Panc1 (cell line): ENCODE results near the gene DHCR24. TPM values are rescaled to one million over a fixed set of nuclear protein-coding genes. Genes with fewer than 3 reads are reported as not detected.

Experiments
- ATAC-seq: fragments of 200-7000 bp; cut with Tn5 transposase; 2 replicates; pipeline ENCODE4 v1.9.1; 2020; ENCODE audit warnings: mild to moderate bottlenecking, moderate library complexity
- BruUV-seq: library from RNA; stranded (reverse); fragments of 400-500 nt; replicated peaks from 2 replicates; lab custom pipeline; 2021; lab: Mats Ljungman, UMichigan
- CTCF ChIA-PET: fragments of 300-600 bp; sonication (Branson Sonifier 250); formaldehyde crosslinking; loops from one replicate; lab custom pipeline; 2022; ENCODE audit warnings: antibody characterized with exemption; lab: Charles Lee
- POLR2A ChIA-PET: fragments of 300-600 bp; sonication (Branson Sonifier 250); formaldehyde crosslinking; loops from one replicate; lab custom pipeline; 2022; ENCODE audit warnings: antibody characterized with exemption; lab: Charles Lee
- DNase-seq: peaks from one replicate; pipeline ENCODE4 v3.0.0-alpha.2; 2010; ENCODE audit warnings: low read depth, low spot score
- H3K27ac ChIP-seq: 2 replicates; pipeline ENCODE4 v1.5.1; 2011; ENCODE audit warnings: mild to moderate bottlenecking, low read length, inconsistent platforms
- H3K27me3 ChIP-seq: fragments of 200-500 bp; sonication (Bioruptor generic); 2 replicates; pipeline ENCODE4 v1.6.0; 2014; ENCODE audit warnings: low read length, inconsistent platforms; ENCODE audit not compliant: control insufficient read depth, insufficient read depth
- H3K36me3 ChIP-seq: fragments of 200-500 bp; sonication (Bioruptor generic); 2 replicates; pipeline ENCODE4 v1.5.1; 2014; ENCODE audit warnings: inconsistent platforms, mild to moderate bottlenecking, low read length, moderate library complexity; ENCODE audit not compliant: control insufficient read depth, insufficient read depth
- H3K4me1 ChIP-seq: 2 replicates; pipeline ENCODE4 v1.5.1; 2011; ENCODE audit warnings: inconsistent platforms, mild to moderate bottlenecking, low read length, moderate library complexity; ENCODE audit not compliant: control insufficient read depth, insufficient read depth
- H3K4me3 ChIP-seq, 2 experiments: 2 replicates each; pipeline ENCODE4 v1.5.1; 2011 to 2012; ENCODE audit warnings: low read depth in 2 of 2, low read length in 2 of 2, mild to moderate bottlenecking in 2 of 2, inconsistent platforms in 1 of 2, moderate library complexity in 1 of 2
- H3K9me3 ChIP-seq: fragments of 200-500 bp; sonication (Bioruptor generic); 2 replicates; pipeline ENCODE4 v1.5.1; 2014; ENCODE audit warnings: low read depth, mild to moderate bottlenecking, inconsistent platforms, low read length, moderate library complexity; ENCODE audit not compliant: control insufficient read depth, insufficient read depth
- CTCF ChIP-seq: fragments of 450-650 bp; IDR thresholded peaks from 2 replicates; pipeline ENCODE4 v1.5.1; 2017; ENCODE audit warnings: mild to moderate bottlenecking
- POLR2AphosphoS5 ChIP-seq: IDR thresholded peaks from 2 replicates; pipeline ENCODE4 v1.6.1; 2012; ENCODE audit warnings: mild to moderate bottlenecking, low read depth, low read length, moderate library complexity
- REST ChIP-seq, 2 experiments: IDR thresholded peaks; 2 replicates each; pipeline ENCODE4 v1.6.1; 2011 to 2012; ENCODE audit warnings: low read depth in 2 of 2, control low read depth in 1 of 2, low read length in 1 of 2, mild to moderate bottlenecking in 1 of 2, moderate library complexity in 1 of 2; ENCODE audit not compliant: insufficient read depth in 1 of 2
- SIN3A ChIP-seq: IDR thresholded peaks from 2 replicates; pipeline ENCODE4 v1.6.1; 2012; ENCODE audit warnings: low read depth, mild to moderate bottlenecking, low read length, moderate library complexity, borderline replicate concordance; ENCODE audit not compliant: insufficient read depth
- TCF7L2 ChIP-seq: IDR thresholded peaks from 2 replicates; pipeline ENCODE4 v1.6.1; 2011; ENCODE audit warnings: mild to moderate bottlenecking, low read depth, low read length, inconsistent platforms
- in situ Hi-C: cut with HindIII; loops from 2 replicates; pipeline ENCODE4 v1.10.0; 2016; ENCODE audit warnings: low sequenced_read_pairs, low pct_unique_long_range_greater_than_20kb
- intact Hi-C: fragments of 100-400 bp; cut with micrococcal nuclease; formaldehyde crosslinking; loops from one replicate; pipeline ENCODE4 v1.10.0; 2022; ENCODE audit not compliant: unreplicated experiment
- total RNA-seq: library from RNA; stranded (reverse); gene quantifications from one replicate; pipeline ENCODE4 v1.2.1, GENCODE V29; 2021; ENCODE audit not compliant: unreplicated experiment

DHCR24 gene
- total RNA-seq, 1 experiment from 2014 or later: 313 TPM

- no peak overlapping the region for H3K4me3 ChIP-seq
- no peaks in the 10 kb centered on the region for H3K27me3 ChIP-seq
- no peak overlapping the region for H3K27ac ChIP-seq
- ATAC-seq (no peak), DNase-seq (no peak)
- BruUV-seq: no TSS peak
- H3K9me3 ChIP-seq: peaks cover 8% of the 10 kb centered on the region; the same call in 1 of the 2 replicates
- intact Hi-C loops (no loop called here), in situ Hi-C loops (no loop called here)
- POLR2A ChIA-PET: interaction anchor here (0.6 kb wide), 1 partner anchor 364 kb away, joined by 11 read pairs; no protein-coding TSS in a partner anchor
- no peaks in the 10 kb centered on the region for H3K36me3 ChIP-seq
- no peaks in the 10 kb centered on the region for H3K4me1 ChIP-seq
- CTCF ChIA-PET: no interaction called here
- TF ChIP-seq REST (IDR thresholded peaks at IDR 0.05; ENCODE audit: insufficient read depth in 1 of 2, low read depth in 2 of 2, low read length in 1 of 2): no peak
- TF ChIP-seq SIN3A: no peak
- TF ChIP-seq TCF7L2: no peak
Observed at GRCh38 chr1:54823670-54824069, 63.3 kb downstream of the DHCR24 start.

- H3K4me1 ChIP-seq: no peaks in the 10 kb centered on the region
- POLR2A ChIA-PET: no interaction called here
- H3K27ac ChIP-seq: no peak overlapping the region
- no TSS peak for BruUV-seq
- CTCF ChIA-PET: no interaction called here
- H3K9me3 ChIP-seq: peaks cover 7% of the 10 kb centered on the region; the same call in 1 of the 2 replicates
- H3K4me3 ChIP-seq: no peak overlapping the region
- no peak for DNase-seq
- no peaks in the 10 kb centered on the region for H3K36me3 ChIP-seq
- no peaks in the 10 kb centered on the region; the same call in 1 of the 2 replicates for H3K27me3 ChIP-seq
- intact Hi-C loops: no loop called here
- in situ Hi-C loops: no loop called here
- TF ChIP-seq SIN3A: no peak
- TF ChIP-seq CTCF: no peak
- TF ChIP-seq TCF7L2: no peak
- no peak for TF ChIP-seq POLR2AphosphoS5
- TF ChIP-seq REST (IDR thresholded peaks at IDR 0.05; ENCODE audit: insufficient read depth in 1 of 2, low read depth in 2 of 2, low read length in 1 of 2): no peak
- no peak for ATAC-seq
Observed at GRCh38 chr1:54819733-54820132, 67.3 kb downstream of the DHCR24 start.
